Pancreas (tissue), 10 donors: ENCODE measurements around the gene PTGR2. TPM values are rescaled to one million over a fixed set of nuclear protein-coding genes. Genes with fewer than 3 reads are reported as not detected.

Experiments
- ATAC-seq, 4 donors: fragments of 200-7000 bp; cut with Tn5 transposase; one replicate each; pipeline versions ENCODE4 v1.8.0 to v1.9.1; 2020; ENCODE audit warnings: mild to moderate bottlenecking in 4 of 4, moderate library complexity in 4 of 4
- DNase-seq, 6 donors: peaks; one replicate each; pipeline ENCODE4 v3.0.0-alpha.2; 2020
- FAIRE-seq: peaks from 2 replicates; lab custom pipeline; 2012; peaks lifted over from hg19 to GRCh38; lab: Jason Lieb, UNC
- H3K27ac ChIP-seq, 4 donors: fragments of 200-600 bp; sonication (generic); 1 replicate in 3 of 4; 2 replicates in 1 of 4; pipeline versions ENCODE4 v1.5.0 to v1.8.0; 2020
- H3K27me3 ChIP-seq, 4 donors: fragments of 200-600 bp; one replicate each; pipeline ENCODE4 v1.8.0; 2021
- H3K36me3 ChIP-seq, 3 donors: fragments of 200-600 bp; sonication (generic) in 1 of 3; one replicate each; pipeline versions ENCODE4 v1.5.0 to v1.8.0; 2020 to 2021
- H3K4me1 ChIP-seq, 3 donors: fragments of 200-600 bp; one replicate each; pipeline ENCODE4 v1.8.0; 2021
- H3K4me3 ChIP-seq, 4 donors: fragments of 200-600 bp; sonication (generic) in 2 of 4; one replicate each; pipeline versions ENCODE4 v1.5.0 to v1.8.0; 2020 to 2021
- H3K9me3 ChIP-seq, 4 donors: fragments of 200-600 bp; one replicate each; pipeline ENCODE4 v1.8.0; 2021
- CTCF ChIP-seq, 4 donors: fragments of 200-600 bp; sonication (generic) in 3 of 4; IDR thresholded peaks; one replicate each; pipeline versions ENCODE4 v1.5.0 to v1.8.0; 2021; ENCODE audit warnings: antibody characterized with exemption in 4 of 4
- WGBS, 2 donors: extraction: QIAGEN DNeasy Blood & Tissue Kit; methylation state at CpG; one replicate each; pipeline ENCODE4 v1.1.7; 2013; 5-methylcytosine and 5-hydroxymethylcytosine counted together
- intact Hi-C, 3 donors: fragments of 100-400 bp; cut with DNase I; formaldehyde crosslinking; loops; one replicate each; pipeline versions ENCODE4 v1.11.1 to v1.14.2; 2022
- polyA plus RNA-seq, 2 donors: library from polyadenylated mRNA; stranded (reverse); fragments of 200-250 nt; gene quantifications; one replicate each; pipeline ENCODE4 v1.2.3, GENCODE V29; 2013
- total RNA-seq, 6 donors: library from RNA; stranded (reverse); fragmentation: NEBNext Ultra II Directional in 4 of 6; extraction: Animal tissue kit (Norgen Biotek cat#: 25700) in 4 of 6; gene quantifications; one replicate each; pipeline versions ENCODE4 v1.2.1 to v1.2.4, GENCODE V29; 2021 to 2023
- donor health status: healthy with polysubstance abuse.
- donor health status: DM: no; HTN: no; CAD: no; lungs with moderate emphysema.
- donor health status: DM: no; HTN: no; CAD: no.
- donor health status: control.
- donor health status: control.
- donor health status: Bipolar disorder and iron deficiency.
- donor health status: DM: yes; HTN: yes; CAD: no.
- donor health status: DM: no; HTN: no; CAD: no.
- donor health status: DM: no; HTN: no; CAD: no.
- donor health status: DM: yes; HTN: yes; CAD: no.

Gene PTGR2
- total and polyA plus RNA-seq, 8 donors = 3.5 to 7.2 (median 5.2) TPM

- Histone ChIP-seq H3K27me3 (no peaks in the 10 kb centered on the region), H3K9me3 (no peaks in the 10 kb centered on the region), H3K27ac (no peak overlapping the region), H3K36me3 (peaks cover 0 to 5% (median 0%) of the 10 kb centered on the region in 3 donors), H3K4me3 (no peak overlapping the region), H3K4me1 (no peaks in the 10 kb centered on the region)
- WGBS, 2 donors = 98% methylated on average over 2 of the region's 2 CpGs
- intact Hi-C loops = no loop called here
- ATAC-seq = no peak
- DNase-seq = no peak
- no peak for TF ChIP-seq CTCF (IDR thresholded peaks at IDR 0.05)
- FAIRE-seq = no peak
These were observed 19.0 kb downstream of the PTGR2 start for GRCh38 chr14:73870525-73871235.

- Histone ChIP-seq H3K27me3 (no peaks in the 10 kb centered on the region), H3K4me1 (no peaks in the 10 kb centered on the region), H3K36me3 (no peaks in the 10 kb centered on the region), H3K4me3 (no peak overlapping the region), H3K27ac (no peak overlapping the region), H3K9me3 (no peaks in the 10 kb centered on the region)
- 73 to 77% methylated on average over 3 of the region's 3 CpGs for WGBS, 2 donors
- FAIRE-seq = no peak
- no peak for TF ChIP-seq CTCF (IDR thresholded peaks at IDR 0.05)
- no peak for DNase-seq
- no peak for ATAC-seq
- intact Hi-C loops = no loop called here
These were observed 22.0 kb downstream of the PTGR2 start for GRCh38 chr14:73873660-73874059.

- H3K4me3 ChIP-seq = no peak overlapping the region
- H3K36me3 ChIP-seq = no peaks in the 10 kb centered on the region
- TF ChIP-seq CTCF (IDR thresholded peaks at IDR 0.05) = no peak
- ATAC-seq (no peak), FAIRE-seq (no peak), DNase-seq (no peak)
- no peaks in the 10 kb centered on the region for H3K27me3 ChIP-seq
- WGBS, 2 donors = 86 to 92% methylated on average over 3 of the region's 3 CpGs
- H3K27ac ChIP-seq = no peak overlapping the region
- H3K4me1 ChIP-seq = no peaks in the 10 kb centered on the region
- H3K9me3 ChIP-seq = no peaks in the 10 kb centered on the region
- intact Hi-C loops = no loop called here
These were observed 26.2 kb downstream of the PTGR2 start for GRCh38 chr14:73877790-73878189.

- 91% methylated on average over 6 of the region's 6 CpGs for WGBS, 2 donors
- no peak overlapping the region for H3K27ac ChIP-seq
- no peak for TF ChIP-seq CTCF (IDR thresholded peaks at IDR 0.05)
- FAIRE-seq (no peak), DNase-seq (no peak), ATAC-seq (no peak)
- no peaks in the 10 kb centered on the region for H3K27me3 ChIP-seq
- H3K4me1 ChIP-seq = no peaks in the 10 kb centered on the region
- no peaks in the 10 kb centered on the region for H3K36me3 ChIP-seq
- intact Hi-C loops = no loop called here
- no peak overlapping the region for H3K4me3 ChIP-seq
- H3K9me3 ChIP-seq = no peaks in the 10 kb centered on the region
These were observed 26.8 kb downstream of the PTGR2 start for GRCh38 chr14:73878436-73878835.

GRCh38 chr14:73879027-73879426 lies 27.4 kb downstream of the PTGR2 start:
- ATAC-seq = no peak
- 46 to 51% methylated on average over 1 of the region's 1 CpG for WGBS, 2 donors
- Histone ChIP-seq H3K27me3 (no peaks in the 10 kb centered on the region), H3K4me3 (no peak overlapping the region), H3K9me3 (no peaks in the 10 kb centered on the region), H3K36me3 (no peaks in the 10 kb centered on the region), H3K27ac (no peak overlapping the region), H3K4me1 (no peaks in the 10 kb centered on the region)
- TF ChIP-seq CTCF (IDR thresholded peaks at IDR 0.05) = no peak
- FAIRE-seq = no peak
- intact Hi-C loops = no loop called here
- DNase-seq = no peak
